Stomach smooth muscle (tissue), 2 donors: ENCODE measurements around the gene EXOC7.

Source experiments
- H3K27ac ChIP-seq: one replicate; pipeline ENCODE4 v1.7.0; 2013; ENCODE audit warnings: mild to moderate bottlenecking, low read length, inconsistent platforms
- H3K27me3 ChIP-seq, 2 donors: one replicate each; pipeline ENCODE4 v1.7.0; 2013; ENCODE audit warnings: low read length in 2 of 2; ENCODE audit not compliant: insufficient read depth in 2 of 2, control insufficient read depth in 1 of 2
- H3K36me3 ChIP-seq, 2 donors: one replicate each; pipeline ENCODE4 v1.7.0; 2013; ENCODE audit warnings: low read length in 2 of 2; ENCODE audit not compliant: control insufficient read depth in 2 of 2, insufficient read depth in 2 of 2
- H3K4me1 ChIP-seq: one replicate; pipeline ENCODE4 v1.7.0; 2013; ENCODE audit warnings: low read length; ENCODE audit not compliant: control insufficient read depth, insufficient read depth
- H3K4me3 ChIP-seq, 2 donors: one replicate each; pipeline ENCODE4 v1.7.0; 2013; ENCODE audit warnings: low read length in 2 of 2
- H3K9ac ChIP-seq, 2 donors: one replicate each; pipeline ENCODE4 v1.7.0; 2013; ENCODE audit warnings: low read length in 2 of 2, mild to moderate bottlenecking in 1 of 2
- H3K9me3 ChIP-seq, 2 donors: one replicate each; pipeline ENCODE4 v1.7.0; 2013; ENCODE audit warnings: low read length in 2 of 2; ENCODE audit not compliant: control insufficient read depth in 2 of 2
- donor health status: healthy.
- donor health status: Pancreatic carcinoma.

EXOC7 gene

DNA sequence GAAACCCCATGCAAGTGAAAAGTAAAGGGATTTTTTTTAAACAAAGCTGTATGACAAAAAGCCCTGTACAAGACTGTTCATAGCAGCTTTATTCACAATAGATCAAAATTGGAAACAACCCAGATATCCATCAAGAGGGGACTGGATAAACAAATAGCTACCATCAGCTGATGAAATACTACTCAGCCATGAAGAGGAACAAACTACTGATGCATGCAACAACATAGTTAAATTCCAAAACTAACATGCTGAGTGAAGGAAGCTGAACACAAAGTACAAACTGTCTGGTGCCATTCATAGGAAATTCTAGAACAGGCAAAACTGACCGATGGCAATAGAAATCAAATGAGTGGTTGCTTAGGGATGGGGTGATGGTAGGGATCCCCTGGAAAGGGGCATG, 22.3 kb upstream of the EXOC7 start:
- H3K9ac ChIP-seq = no peak overlapping the region
- H3K4me1 ChIP-seq = peaks cover 9% of the 10 kb centered on the region
- peaks cover 0 to 2% of the 10 kb centered on the region in 2 donors for H3K27me3 ChIP-seq
- no peak overlapping the region for H3K27ac ChIP-seq
- no peaks in the 10 kb centered on the region for H3K36me3 ChIP-seq
- H3K9me3 ChIP-seq = no peaks in the 10 kb centered on the region
- H3K4me3 ChIP-seq = no peak overlapping the region

- Histone ChIP-seq H3K9ac (no peak overlapping the region), H3K9me3 (no peaks in the 10 kb centered on the region), H3K4me3 (no peak overlapping the region), H3K27ac (no peak overlapping the region), H3K27me3 (no peaks in the 10 kb centered on the region), H3K4me1 (peaks cover 9% of the 10 kb centered on the region), H3K36me3 (no peaks in the 10 kb centered on the region)
Measured at GRCh38 chr17:76125391-76125675, 21.7 kb upstream of the EXOC7 start.

DNA sequence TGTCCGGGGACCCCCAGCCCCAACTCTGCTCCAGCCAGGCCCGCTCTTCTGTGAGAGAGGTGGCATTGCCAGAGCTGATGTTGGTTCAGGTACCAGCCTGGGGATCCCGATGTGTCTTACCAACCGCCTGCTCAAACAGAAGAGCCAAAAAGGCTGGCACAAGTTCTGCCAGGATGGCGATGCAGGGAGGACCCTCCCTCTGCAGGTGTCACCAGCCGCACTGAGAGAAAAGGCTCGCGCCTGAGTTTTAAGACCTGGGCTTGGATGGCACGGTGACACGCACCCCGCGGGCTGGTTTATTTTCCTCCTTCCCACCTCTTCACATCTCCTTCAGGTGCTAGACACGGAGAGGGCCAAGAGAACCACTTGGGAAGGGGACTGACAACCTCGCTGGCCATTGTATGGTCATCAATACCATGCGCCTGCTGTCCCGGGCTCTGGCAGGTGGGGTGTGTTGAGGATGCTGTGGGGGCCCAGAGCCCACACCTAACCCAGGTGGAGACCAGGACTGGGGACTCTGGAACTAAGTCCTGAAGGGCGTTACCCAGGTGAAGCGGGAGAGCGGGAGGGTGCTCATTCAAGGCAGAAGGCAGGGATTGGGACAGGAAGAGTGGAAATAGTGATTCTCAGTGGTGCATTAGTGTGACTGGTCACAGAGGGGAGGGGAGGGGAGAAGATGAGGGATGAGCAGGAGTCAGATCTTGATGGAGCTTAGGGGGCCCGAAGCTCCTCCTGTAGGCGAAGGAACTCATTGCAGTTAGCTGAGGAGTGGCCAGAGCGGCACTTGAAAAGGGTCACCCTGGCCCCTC, 21.2 kb upstream of the EXOC7 start:
- Histone ChIP-seq H3K36me3 (no peaks in the 10 kb centered on the region), H3K4me1 (peaks cover 9% of the 10 kb centered on the region), H3K9me3 (no peaks in the 10 kb centered on the region), H3K9ac (no peak overlapping the region), H3K4me3 (no peak overlapping the region), H3K27ac (no peak overlapping the region), H3K27me3 (no peaks in the 10 kb centered on the region)

- Histone ChIP-seq H3K4me3 (no peak overlapping the region), H3K9me3 (no peaks in the 10 kb centered on the region), H3K4me1 (peaks cover 9% of the 10 kb centered on the region), H3K27ac (no peak overlapping the region), H3K27me3 (no peaks in the 10 kb centered on the region), H3K36me3 (no peaks in the 10 kb centered on the region), H3K9ac (no peak overlapping the region)
Measured at GRCh38 chr17:76123749-76124581, 20.4 kb upstream of the EXOC7 start.

DNA sequence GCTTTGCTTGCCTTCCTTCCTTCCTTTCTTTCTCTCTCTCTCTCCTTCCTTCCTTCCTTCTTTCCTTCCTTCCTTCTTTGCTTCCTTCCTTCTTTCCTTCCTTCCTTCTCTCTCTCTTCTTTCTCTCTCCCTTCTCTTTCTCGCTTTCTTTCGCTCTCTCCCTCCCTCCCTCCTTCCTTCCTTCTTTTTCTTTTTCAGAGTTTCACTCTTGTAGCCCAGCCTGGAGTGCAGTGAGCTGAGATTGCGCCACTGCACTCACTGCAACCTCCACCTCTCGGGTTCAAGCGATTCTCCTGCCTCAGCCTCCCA, 19.6 kb upstream of the EXOC7 start:
- Histone ChIP-seq H3K4me1 (peaks cover 9% of the 10 kb centered on the region), H3K4me3 (no peak overlapping the region), H3K9ac (no peak overlapping the region), H3K36me3 (no peaks in the 10 kb centered on the region), H3K27ac (no peak overlapping the region), H3K27me3 (no peaks in the 10 kb centered on the region), H3K9me3 (no peaks in the 10 kb centered on the region)

GRCh38 chr17:76122431-76123190, 19.0 kb upstream of the EXOC7 start:
- peaks cover 9% of the 10 kb centered on the region for H3K4me1 ChIP-seq

DNA sequence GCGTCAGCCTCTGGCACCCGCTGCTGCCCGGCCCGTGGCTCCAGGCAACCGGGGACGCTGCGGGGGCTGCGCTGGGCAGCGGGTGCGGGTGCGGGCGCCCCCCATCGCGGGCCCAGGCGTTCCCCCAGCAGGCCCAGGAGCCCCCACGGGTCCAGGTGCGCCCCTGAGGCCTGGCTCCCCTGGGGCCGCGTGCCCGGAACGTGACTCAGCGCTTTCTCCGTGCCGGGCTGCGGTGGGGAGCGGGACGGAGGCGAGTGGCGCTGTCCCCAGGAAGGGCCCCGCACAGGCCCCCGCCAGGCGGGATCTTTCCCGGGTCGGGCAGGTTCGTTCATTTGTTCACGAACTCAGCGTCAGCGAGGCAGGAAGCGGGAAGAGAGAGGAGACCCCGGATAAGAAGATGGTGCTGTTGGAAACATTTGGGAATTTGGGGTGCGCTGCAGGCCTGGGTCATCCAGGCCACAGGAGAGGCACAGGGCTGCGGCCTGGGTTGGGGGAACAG, 18.4 kb upstream of the EXOC7 start:
- H3K36me3 ChIP-seq = no peaks in the 10 kb centered on the region
- H3K27ac ChIP-seq = no peak overlapping the region
- peak overlapping the region; percentile 55 to 69 for H3K9ac ChIP-seq
- peak overlapping the region; percentile 49 to 67 for H3K4me3 ChIP-seq
- no peaks in the 10 kb centered on the region for H3K27me3 ChIP-seq
- peaks cover 9% of the 10 kb centered on the region for H3K4me1 ChIP-seq
- no peaks in the 10 kb centered on the region for H3K9me3 ChIP-seq

More at GRCh38 chr17:76122431-76123190, 19.0 kb upstream of the EXOC7 start:
- Histone ChIP-seq H3K9me3 (no peaks in the 10 kb centered on the region), H3K4me3 (no peak overlapping the region), H3K27ac (no peak overlapping the region), H3K36me3 (no peaks in the 10 kb centered on the region), H3K9ac (no peak overlapping the region), H3K27me3 (no peaks in the 10 kb centered on the region)

GRCh38 chr17:76120658-76121008, 17.0 kb upstream of the EXOC7 start:
- no peak overlapping the region for H3K9ac ChIP-seq
- no peaks in the 10 kb centered on the region for H3K27me3 ChIP-seq
- H3K36me3 ChIP-seq = no peaks in the 10 kb centered on the region
- no peak overlapping the region for H3K4me3 ChIP-seq
- H3K9me3 ChIP-seq = no peaks in the 10 kb centered on the region
- H3K27ac ChIP-seq = no peak overlapping the region
- peaks cover 9% of the 10 kb centered on the region for H3K4me1 ChIP-seq

DNA sequence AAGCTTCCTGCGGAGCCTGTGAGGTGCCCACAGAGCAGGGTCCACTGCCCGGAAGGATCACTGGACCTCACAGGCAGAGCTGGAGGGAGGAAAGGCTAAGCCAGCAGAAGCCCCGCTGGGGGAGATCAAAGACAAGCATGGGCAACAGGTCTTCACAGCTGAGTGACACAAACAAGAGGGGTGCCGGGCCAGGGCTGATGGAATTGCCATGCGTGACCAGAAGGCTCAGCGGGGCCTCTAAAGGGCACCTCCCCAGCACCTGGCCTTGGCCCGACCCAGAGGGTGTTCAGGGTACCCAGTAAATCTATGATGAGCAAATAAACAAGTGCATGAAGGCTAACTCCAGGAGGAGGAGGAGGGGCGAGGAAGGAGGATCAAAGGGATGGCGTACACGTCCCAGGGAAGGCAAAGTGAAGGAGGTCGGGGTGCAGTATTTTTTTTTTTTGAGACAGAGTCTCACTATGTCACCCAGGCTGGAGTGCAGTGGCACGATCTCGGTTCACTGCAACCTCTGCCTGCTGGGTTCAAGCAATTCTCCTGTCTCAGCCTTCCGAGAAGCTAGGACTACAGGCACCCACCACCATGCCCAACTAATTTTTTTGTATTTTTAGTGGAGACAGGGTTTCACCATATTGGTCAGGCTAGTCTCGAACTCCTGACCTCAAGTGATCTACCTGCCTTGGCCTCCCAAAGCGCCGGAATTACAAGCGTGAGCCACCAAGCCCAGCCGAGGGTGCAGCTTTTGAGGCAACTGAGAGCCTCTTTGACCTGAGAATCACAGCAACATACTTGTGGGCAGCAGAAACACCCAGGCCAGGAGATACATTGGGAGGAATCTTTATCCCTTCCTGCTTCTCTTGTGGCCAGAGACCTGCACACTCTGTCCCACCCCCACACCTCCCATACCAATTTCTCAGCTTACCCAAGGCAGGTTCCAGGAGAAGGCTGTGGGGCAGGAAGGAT, 16.1 kb upstream of the EXOC7 start:
- Histone ChIP-seq H3K27ac (no peak overlapping the region), H3K9me3 (no peaks in the 10 kb centered on the region), H3K9ac (no peak overlapping the region), H3K36me3 (no peaks in the 10 kb centered on the region), H3K4me3 (no peak overlapping the region), H3K27me3 (no peaks in the 10 kb centered on the region), H3K4me1 (peaks cover 9% of the 10 kb centered on the region)

GRCh38 chr17:76115138-76115754, 11.7 kb upstream of the EXOC7 start:
- H3K9me3 ChIP-seq = no peaks in the 10 kb centered on the region
- H3K9ac ChIP-seq = no peak overlapping the region

More at GRCh38 chr17:76115138-76115754, 11.7 kb upstream of the EXOC7 start:
- H3K4me3 ChIP-seq = no peak overlapping the region
- no peaks in the 10 kb centered on the region for H3K4me1 ChIP-seq
- no peaks in the 10 kb centered on the region for H3K36me3 ChIP-seq
- H3K27me3 ChIP-seq = no peaks in the 10 kb centered on the region
- H3K27ac ChIP-seq = no peak overlapping the region
